ENCODE results near the gene TCF4.

The TCF4 gene

GRCh38 chr18:55219823-55220222 lies 368.2 kb downstream of the TCF4 start:
- H3K4me1 ChIP-seq (ENCODE audit: insufficient read depth, poor library complexity, severe bottlenecking), result no peaks in the 10 kb centered on the region
- no peak overlapping the region for H3K4me3 ChIP-seq (ENCODE audit: severe bottlenecking)
- no peaks in the 10 kb centered on the region for H3K9me3 ChIP-seq (ENCODE audit: severe bottlenecking)
- no peak overlapping the region for H3K27ac ChIP-seq (ENCODE audit: poor library complexity, severe bottlenecking)
- ATAC-seq (ENCODE audit: low read depth) (no peak), DNase-seq (ENCODE audit: low spot score) (no peak)
- no peaks in the 10 kb centered on the region for H3K36me3 ChIP-seq (ENCODE audit: low read depth)
- no peak for TF ChIP-seq CTCF (IDR thresholded peaks at IDR 0.05; ENCODE audit: poor library complexity, severe bottlenecking)
- H3K27me3 ChIP-seq (ENCODE audit: insufficient read depth, poor library complexity, severe bottlenecking), result no peaks in the 10 kb centered on the region

GRCh38 chr18:55219059-55219458 lies 368.9 kb downstream of the TCF4 start:
- H3K27ac ChIP-seq (ENCODE audit: poor library complexity, severe bottlenecking), result no peak overlapping the region
- ATAC-seq (ENCODE audit: low read depth), result no peak

GRCh38 chr18:55214969-55215368 lies 373.0 kb downstream of the TCF4 start:
- ATAC-seq (ENCODE audit: low read depth), result no peak

More at GRCh38 chr18:55219059-55219458, 368.9 kb downstream of the TCF4 start:
- no peaks in the 10 kb centered on the region for H3K9me3 ChIP-seq (ENCODE audit: severe bottlenecking)
- no peak for TF ChIP-seq CTCF (IDR thresholded peaks at IDR 0.05; ENCODE audit: poor library complexity, severe bottlenecking)
- H3K4me3 ChIP-seq (ENCODE audit: severe bottlenecking), result no peak overlapping the region
- no peaks in the 10 kb centered on the region for H3K36me3 ChIP-seq (ENCODE audit: low read depth)
- H3K27me3 ChIP-seq (ENCODE audit: insufficient read depth, poor library complexity, severe bottlenecking), result no peaks in the 10 kb centered on the region
- no peaks in the 10 kb centered on the region for H3K4me1 ChIP-seq (ENCODE audit: insufficient read depth, poor library complexity, severe bottlenecking)
- DNase-seq (ENCODE audit: low spot score), result no peak

GRCh38 chr18:55214534-55214933 lies 373.5 kb downstream of the TCF4 start:
- Histone ChIP-seq H3K27me3 (ENCODE audit: insufficient read depth, poor library complexity, severe bottlenecking) (no peaks in the 10 kb centered on the region), H3K4me1 (ENCODE audit: insufficient read depth, poor library complexity, severe bottlenecking) (no peaks in the 10 kb centered on the region), H3K4me3 (ENCODE audit: severe bottlenecking) (no peak overlapping the region), H3K27ac (ENCODE audit: poor library complexity, severe bottlenecking) (no peak overlapping the region), H3K36me3 (ENCODE audit: low read depth) (no peaks in the 10 kb centered on the region), H3K9me3 (ENCODE audit: severe bottlenecking) (no peaks in the 10 kb centered on the region)
- ATAC-seq (ENCODE audit: low read depth) (no peak), DNase-seq (ENCODE audit: low spot score) (no peak)
- no peak for TF ChIP-seq CTCF (IDR thresholded peaks at IDR 0.05; ENCODE audit: poor library complexity, severe bottlenecking)

More at GRCh38 chr18:55214969-55215368, 373.0 kb downstream of the TCF4 start:
- H3K36me3 ChIP-seq (ENCODE audit: low read depth), result no peaks in the 10 kb centered on the region
- no peak for TF ChIP-seq CTCF (IDR thresholded peaks at IDR 0.05; ENCODE audit: poor library complexity, severe bottlenecking)
- no peak for DNase-seq (ENCODE audit: low spot score)
- H3K27ac ChIP-seq (ENCODE audit: poor library complexity, severe bottlenecking), result no peak overlapping the region
- H3K4me1 ChIP-seq (ENCODE audit: insufficient read depth, poor library complexity, severe bottlenecking), result no peaks in the 10 kb centered on the region
- no peaks in the 10 kb centered on the region for H3K9me3 ChIP-seq (ENCODE audit: severe bottlenecking)
- no peaks in the 10 kb centered on the region for H3K27me3 ChIP-seq (ENCODE audit: insufficient read depth, poor library complexity, severe bottlenecking)
- no peak overlapping the region for H3K4me3 ChIP-seq (ENCODE audit: severe bottlenecking)

GRCh38 chr18:55213586-55213985 lies 374.4 kb downstream of the TCF4 start:
- no peaks in the 10 kb centered on the region for H3K36me3 ChIP-seq (ENCODE audit: low read depth)
- no peaks in the 10 kb centered on the region for H3K9me3 ChIP-seq (ENCODE audit: severe bottlenecking)
- H3K4me1 ChIP-seq (ENCODE audit: insufficient read depth, poor library complexity, severe bottlenecking), result no peaks in the 10 kb centered on the region
- no peaks in the 10 kb centered on the region for H3K27me3 ChIP-seq (ENCODE audit: insufficient read depth, poor library complexity, severe bottlenecking)
- H3K4me3 ChIP-seq (ENCODE audit: severe bottlenecking), result no peak overlapping the region
- no peak for TF ChIP-seq CTCF (IDR thresholded peaks at IDR 0.05; ENCODE audit: poor library complexity, severe bottlenecking)
- no peak overlapping the region for H3K27ac ChIP-seq (ENCODE audit: poor library complexity, severe bottlenecking)
- ATAC-seq (ENCODE audit: low read depth) (no peak), DNase-seq (ENCODE audit: low spot score) (no peak)
